Skeletal muscle satellite cell (primary cell): ENCODE results near the gene BCAP29.

ENCODE experiments used
- H3K27me3 ChIP-seq: 2 replicates; pipeline ENCODE4 v1.7.0; 2013; ENCODE audit warnings: low read length; ENCODE audit not compliant: control insufficient read depth, insufficient read depth
- H3K36me3 ChIP-seq: 2 replicates; pipeline ENCODE4 v1.7.0; 2013; ENCODE audit warnings: mild to moderate bottlenecking, control low read depth, low read length; ENCODE audit not compliant: insufficient read depth
- H3K4me1 ChIP-seq: 2 replicates; pipeline ENCODE4 v1.7.0; 2013; ENCODE audit warnings: low read length; ENCODE audit not compliant: control insufficient read depth, insufficient read depth
- H3K4me2 ChIP-seq: 2 replicates; pipeline ENCODE4 v1.7.0; 2013; ENCODE audit warnings: mild to moderate bottlenecking, low read length
- H3K4me3 ChIP-seq: 2 replicates; pipeline ENCODE4 v1.7.0; 2013; ENCODE audit warnings: low read length
- H3K9ac ChIP-seq: 2 replicates; pipeline ENCODE4 v1.7.0; 2013; ENCODE audit warnings: mild to moderate bottlenecking, low read depth, low read length, moderate library complexity
- H3K9me3 ChIP-seq: replicated peaks from 2 replicates; pipeline ENCODE4 v1.7.0; 2013; ENCODE audit warnings: mild to moderate bottlenecking, control low read depth, low read length

BCAP29 gene

DNA sequence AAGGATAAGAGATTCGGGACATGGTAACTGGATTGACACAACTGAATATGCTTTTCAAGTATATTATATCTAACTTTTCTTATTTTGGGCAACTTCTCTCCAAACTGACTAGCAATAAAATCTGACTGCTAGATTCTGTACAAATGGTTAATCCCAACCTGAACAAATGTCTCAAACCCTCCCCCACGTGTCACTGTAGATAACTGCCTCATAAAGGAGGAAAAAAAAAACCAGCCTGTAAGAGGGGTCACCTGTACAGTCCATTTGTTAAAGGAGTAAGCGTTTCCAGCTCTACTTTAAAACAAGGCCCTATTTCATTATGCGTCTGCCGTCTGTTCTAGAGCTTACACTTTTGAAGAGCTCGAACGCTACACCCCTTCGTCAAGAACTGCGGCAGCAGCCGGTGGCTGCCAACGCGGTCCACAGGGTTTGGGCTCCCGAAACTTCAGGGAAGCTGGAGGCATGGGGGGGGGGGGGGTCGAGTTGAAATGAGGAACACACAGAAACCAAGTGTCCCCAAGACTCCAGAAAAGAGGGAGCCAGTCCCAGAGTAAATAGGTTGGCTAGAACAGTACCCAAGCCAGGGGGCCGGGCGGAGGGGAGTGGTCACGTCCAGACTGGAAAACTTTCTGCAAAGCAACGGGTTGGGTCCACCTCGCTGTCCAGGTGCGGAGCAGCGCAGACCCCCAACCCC, 16.8 kb upstream of the BCAP29 start:
- Histone ChIP-seq H3K4me1 (peaks cover 32% of the 10 kb centered on the region), H3K4me2 (peak overlapping the region; percentile 83), H3K9me3 (no peaks in the 10 kb centered on the region), H3K36me3 (no peaks in the 10 kb centered on the region), H3K27me3 (no peaks in the 10 kb centered on the region), H3K4me3 (peak overlapping the region; percentile 99), H3K9ac (peak overlapping the region; percentile 94)

GRCh38 chr7:107563775-107564552, 16.1 kb upstream of the BCAP29 start, which contains the start of the genes COG5 and DUS4L:
COG5 (minus strand) TSS chr7:107563920; CDS start chr7:107563896, 24 bp downstream.
DUS4L (plus strand) TSS chr7:107563971; CDS start chr7:107567071, 3,100 bp downstream.
- Histone ChIP-seq H3K9ac (peak within 1 kb of the TSS; percentile 94), H3K36me3 (no peaks in the 10 kb centered on the region), H3K9me3 (no peaks in the 10 kb centered on the region), H3K4me3 (peak within 1 kb of the TSS; percentile 99), H3K4me2 (peak within 1 kb of the TSS; percentile 83), H3K4me1 (peaks cover 32% of the 10 kb centered on the region), H3K27me3 (no peaks in the 10 kb centered on the region)

DNA sequence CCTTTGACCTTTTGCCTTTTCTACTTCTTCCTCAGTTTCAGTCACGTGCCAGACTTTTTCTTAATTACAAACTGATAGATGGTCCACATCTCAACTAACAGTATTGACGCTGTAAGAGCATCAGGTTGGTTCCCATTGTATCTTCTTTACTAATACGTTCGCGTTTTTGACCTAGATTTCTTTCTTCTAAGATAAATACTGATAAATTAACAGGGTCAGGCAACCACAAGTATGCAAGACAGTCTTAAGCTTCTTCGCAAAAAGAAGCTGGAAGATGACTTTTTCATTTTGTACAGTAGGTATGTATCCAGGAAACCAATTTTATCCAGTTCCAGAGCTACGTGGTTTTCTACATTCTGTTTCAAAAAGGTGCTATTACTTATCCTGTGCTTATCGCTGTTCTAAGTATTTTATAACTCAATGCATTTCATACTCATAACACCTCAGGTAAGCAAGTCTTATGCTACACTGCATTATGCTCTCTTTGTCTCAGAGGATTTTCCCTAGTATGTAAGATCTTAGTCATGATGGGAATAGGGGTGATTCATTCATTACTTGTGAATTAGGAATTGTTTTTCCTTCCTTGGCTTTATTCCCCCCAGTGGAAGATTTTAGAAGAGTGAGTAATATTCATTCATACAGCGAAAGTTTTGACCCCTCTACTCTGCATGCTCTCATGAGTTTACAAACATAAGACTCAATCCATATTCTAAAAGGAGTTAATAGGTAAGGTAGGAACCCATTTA, 15.3 kb upstream of the BCAP29 start:
- peaks cover 28% of the 10 kb centered on the region for H3K4me1 ChIP-seq

DNA sequence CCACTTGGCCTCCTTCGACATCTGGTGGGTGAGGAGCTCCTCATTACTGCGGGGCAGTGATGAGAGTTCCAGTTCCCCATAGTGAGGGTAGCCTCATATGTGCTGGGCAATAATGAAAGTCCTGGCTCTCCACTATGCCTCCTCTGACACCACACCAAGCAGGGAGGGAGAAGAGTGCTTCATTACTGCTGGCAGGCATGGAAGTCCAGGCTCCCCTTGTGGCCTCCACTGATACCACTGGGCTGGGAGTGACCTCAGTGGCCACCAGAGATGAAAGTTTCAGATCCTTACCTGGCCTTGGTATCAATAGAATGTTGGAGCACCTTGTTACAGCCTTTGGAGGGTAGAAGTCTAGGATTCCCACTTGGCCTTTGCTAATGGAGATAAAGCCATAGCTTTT, 9.7 kb upstream of the BCAP29 start:
- Histone ChIP-seq H3K9ac (no peak overlapping the region), H3K9me3 (no peaks in the 10 kb centered on the region), H3K27me3 (no peaks in the 10 kb centered on the region), H3K36me3 (peaks cover 5% of the 10 kb centered on the region), H3K4me1 (peaks cover 2% of the 10 kb centered on the region), H3K4me3 (no peak overlapping the region), H3K4me2 (no peak overlapping the region)

More for the DNA sequence above, 15.3 kb upstream of the BCAP29 start:
- H3K4me2 ChIP-seq: peak overlapping the region; percentile 83
- no peaks in the 10 kb centered on the region for H3K9me3 ChIP-seq
- H3K36me3 ChIP-seq: no peaks in the 10 kb centered on the region
- peak overlapping the region; percentile 99 for H3K4me3 ChIP-seq
- H3K9ac ChIP-seq: peak overlapping the region; percentile 94
- H3K27me3 ChIP-seq: no peaks in the 10 kb centered on the region

- no peak overlapping the region for H3K9ac ChIP-seq
- no peak overlapping the region for H3K4me3 ChIP-seq
- H3K4me1 ChIP-seq: no peaks in the 10 kb centered on the region
- H3K36me3 ChIP-seq: peaks cover 5% of the 10 kb centered on the region
- no peaks in the 10 kb centered on the region for H3K27me3 ChIP-seq
- no peak overlapping the region for H3K4me2 ChIP-seq
- no peaks in the 10 kb centered on the region for H3K9me3 ChIP-seq
Measured at GRCh38 chr7:107573537-107573936, 6.5 kb upstream of the BCAP29 start.

DNA sequence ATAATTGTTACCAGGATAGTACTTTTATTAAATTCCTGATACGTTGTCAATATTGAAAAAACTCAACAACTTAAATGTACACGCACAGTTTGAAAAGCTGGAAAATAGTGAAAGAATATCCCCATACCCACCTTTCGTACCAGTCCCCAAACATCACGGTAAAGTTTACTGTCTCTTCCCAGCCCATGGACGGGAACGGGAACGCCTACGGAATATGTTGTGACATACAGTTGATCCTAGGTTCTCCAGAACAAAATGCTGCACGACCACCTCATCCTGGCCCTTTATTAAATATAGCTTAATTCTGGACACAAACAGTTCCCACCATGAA, 527 bp upstream of the BCAP29 start:
- H3K36me3 ChIP-seq: peaks cover 8% of the 10 kb centered on the region
- H3K4me2 ChIP-seq: peak overlapping the region; percentile 84
- no peaks in the 10 kb centered on the region for H3K9me3 ChIP-seq
- peak overlapping the region; percentile 95 for H3K9ac ChIP-seq
- H3K27me3 ChIP-seq: no peaks in the 10 kb centered on the region
- peaks cover 8% of the 10 kb centered on the region for H3K4me1 ChIP-seq
- peak overlapping the region; percentile 95 for H3K4me3 ChIP-seq

DNA sequence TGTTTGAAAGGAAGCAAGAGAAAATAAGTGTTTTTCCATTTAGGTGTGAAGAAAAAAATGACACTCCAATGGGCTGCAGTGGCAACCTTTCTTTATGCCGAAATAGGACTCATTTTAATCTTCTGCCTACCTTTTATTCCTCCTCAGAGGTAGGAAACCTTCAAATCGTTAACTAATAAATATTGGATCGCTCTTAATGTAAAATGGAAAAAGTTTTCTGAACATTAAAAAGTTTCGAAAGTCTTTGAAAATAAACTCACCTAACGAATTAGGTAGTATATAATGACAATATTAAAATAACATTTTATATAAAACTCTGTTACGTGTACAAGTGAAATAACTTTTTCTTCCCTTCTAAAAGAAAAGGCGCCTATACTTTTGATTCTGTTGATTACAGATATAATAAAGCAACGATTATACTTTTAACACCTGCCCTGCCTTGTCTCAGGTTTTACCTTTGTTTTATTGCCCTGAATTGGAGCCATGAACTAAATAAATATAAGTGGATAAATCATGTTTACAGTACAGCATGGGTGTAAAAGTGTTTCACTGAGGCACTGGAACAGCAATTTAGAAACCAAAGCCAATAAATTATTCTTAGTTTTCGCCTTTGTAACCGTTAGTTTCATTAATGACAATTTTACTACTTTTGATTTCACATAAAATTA, 804 bp downstream of the BCAP29 start:
- H3K27me3 ChIP-seq: no peaks in the 10 kb centered on the region
- H3K9me3 ChIP-seq: no peaks in the 10 kb centered on the region
- peak overlapping the region; percentile 84 for H3K4me2 ChIP-seq
- peaks cover 8% of the 10 kb centered on the region for H3K36me3 ChIP-seq
- peak overlapping the region; percentile 95 for H3K4me3 ChIP-seq
- H3K4me1 ChIP-seq: peaks cover 8% of the 10 kb centered on the region
- H3K9ac ChIP-seq: peak overlapping the region; percentile 95

DNA sequence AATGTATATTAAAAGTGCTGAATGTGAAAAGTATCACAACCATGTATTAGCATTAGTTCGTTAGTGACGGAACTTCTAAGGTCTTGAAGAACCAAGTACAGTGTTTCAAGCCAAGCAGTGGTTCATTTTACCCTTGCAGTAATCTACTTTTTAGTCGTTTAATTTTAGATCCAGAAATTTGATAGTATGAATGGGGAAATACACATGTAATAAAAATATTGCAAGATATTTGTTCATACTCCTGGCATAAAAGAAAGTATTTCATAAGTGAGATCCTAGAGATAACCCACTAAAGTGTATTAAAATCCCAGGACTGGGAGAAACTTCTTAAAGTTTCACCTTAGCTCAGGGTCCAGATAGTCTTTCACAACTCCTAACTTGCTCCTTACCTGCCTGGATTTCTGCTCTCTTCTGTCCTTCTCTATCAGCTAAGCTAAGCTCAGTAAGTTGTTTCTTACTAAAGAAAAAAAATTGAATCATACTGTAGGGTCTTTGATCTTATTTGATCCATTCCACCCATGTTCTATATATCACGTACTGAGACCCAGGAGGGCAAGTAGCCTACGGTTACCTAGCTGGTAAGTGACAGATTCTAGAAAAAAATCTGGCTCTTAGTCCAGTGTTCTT, 1.5 kb downstream of the BCAP29 start:
- H3K9ac ChIP-seq: peak overlapping the region; percentile 95
- H3K27me3 ChIP-seq: no peaks in the 10 kb centered on the region
- H3K36me3 ChIP-seq: peaks cover 8% of the 10 kb centered on the region
- H3K9me3 ChIP-seq: no peaks in the 10 kb centered on the region
- peak overlapping the region; percentile 84 for H3K4me2 ChIP-seq
- peak overlapping the region; percentile 95 for H3K4me3 ChIP-seq
- H3K4me1 ChIP-seq: peaks cover 8% of the 10 kb centered on the region

DNA sequence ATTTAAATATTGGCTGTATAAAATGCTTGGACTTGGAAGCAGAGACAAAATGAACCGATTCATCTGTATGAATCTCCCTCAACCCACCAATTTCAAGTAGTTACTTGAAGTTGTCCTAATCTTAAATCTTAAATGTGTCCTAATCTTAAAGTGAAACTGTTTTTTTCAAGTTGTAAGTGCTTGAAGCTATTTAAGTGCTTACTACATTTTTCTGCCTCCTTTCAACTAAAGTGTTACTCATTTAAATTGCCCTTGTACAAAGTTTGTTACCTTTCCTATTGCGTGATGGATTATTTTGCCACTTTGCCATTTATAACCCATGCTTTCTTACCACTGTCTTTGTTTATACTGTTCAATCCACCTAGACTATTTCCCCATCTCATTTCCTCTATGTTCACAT, 2.8 kb downstream of the BCAP29 start:
- peak overlapping the region; percentile 11 for H3K4me2 ChIP-seq
- H3K9ac ChIP-seq: no peak overlapping the region
- H3K4me1 ChIP-seq: peaks cover 8% of the 10 kb centered on the region
- H3K36me3 ChIP-seq: peaks cover 8% of the 10 kb centered on the region
- H3K4me3 ChIP-seq: no peak overlapping the region
- no peaks in the 10 kb centered on the region for H3K9me3 ChIP-seq
- no peaks in the 10 kb centered on the region for H3K27me3 ChIP-seq

DNA sequence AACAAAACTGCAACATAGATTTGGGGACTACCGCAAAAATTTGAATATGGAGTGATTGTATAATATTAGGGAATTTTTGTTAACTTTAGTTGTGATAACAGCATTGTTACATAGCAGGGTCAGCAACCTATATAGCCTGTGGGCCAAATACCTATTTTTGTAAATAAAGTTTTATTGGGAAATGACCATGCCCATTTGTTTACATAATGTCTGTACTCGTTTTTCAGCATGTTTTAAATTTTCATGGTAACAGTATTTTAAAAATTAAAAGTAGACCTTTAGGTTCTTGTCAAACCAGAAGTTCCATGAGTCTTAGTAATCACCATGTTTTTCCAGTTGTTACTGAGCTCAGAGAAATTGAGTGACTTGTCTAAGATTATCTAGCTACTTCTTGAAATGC, 4.7 kb downstream of the BCAP29 start:
- peaks cover 8% of the 10 kb centered on the region for H3K36me3 ChIP-seq
- H3K4me2 ChIP-seq: no peak overlapping the region
- no peak overlapping the region for H3K4me3 ChIP-seq
- peaks cover 5% of the 10 kb centered on the region for H3K4me1 ChIP-seq
- H3K9me3 ChIP-seq: no peaks in the 10 kb centered on the region
- H3K27me3 ChIP-seq: no peaks in the 10 kb centered on the region
- no peak overlapping the region for H3K9ac ChIP-seq
